Measurements from ENCODE around the gene AHNAK.

- TF ChIP-seq, protein P1, sequence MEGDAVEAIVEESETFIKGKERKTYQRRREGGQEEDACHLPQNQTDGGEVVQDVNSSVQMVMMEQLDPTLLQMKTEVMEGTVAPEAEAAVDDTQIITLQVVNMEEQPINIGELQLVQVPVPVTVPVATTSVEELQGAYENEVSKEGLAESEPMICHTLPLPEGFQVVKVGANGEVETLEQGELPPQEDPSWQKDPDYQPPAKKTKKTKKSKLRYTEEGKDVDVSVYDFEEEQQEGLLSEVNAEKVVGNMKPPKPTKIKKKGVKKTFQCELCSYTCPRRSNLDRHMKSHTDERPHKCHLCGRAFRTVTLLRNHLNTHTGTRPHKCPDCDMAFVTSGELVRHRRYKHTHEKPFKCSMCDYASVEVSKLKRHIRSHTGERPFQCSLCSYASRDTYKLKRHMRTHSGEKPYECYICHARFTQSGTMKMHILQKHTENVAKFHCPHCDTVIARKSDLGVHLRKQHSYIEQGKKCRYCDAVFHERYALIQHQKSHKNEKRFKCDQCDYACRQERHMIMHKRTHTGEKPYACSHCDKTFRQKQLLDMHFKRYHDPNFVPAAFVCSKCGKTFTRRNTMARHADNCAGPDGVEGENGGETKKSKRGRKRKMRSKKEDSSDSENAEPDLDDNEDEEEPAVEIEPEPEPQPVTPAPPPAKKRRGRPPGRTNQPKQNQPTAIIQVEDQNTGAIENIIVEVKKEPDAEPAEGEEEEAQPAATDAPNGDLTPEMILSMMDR (IDR thresholded peaks at IDR 0.05) = no peak
- no peak for TF ChIP-seq POLR2A (IDR thresholded peaks at IDR 0.05)
Measured at GRCh38 chr11:62437616-62438015, 109.0 kb downstream of the AHNAK start.
